Upper lobe of left lung (tissue), 6 donors: ENCODE measurements around the gene R3HDM2. TPM values are rescaled to one million over a fixed set of nuclear protein-coding genes. Genes with fewer than 3 reads are reported as not detected.

Source experiments
- ATAC-seq, 2 donors: fragments of 200-7000 bp; cut with Tn5 transposase; one replicate each; pipeline ENCODE4 v1.9.1; 2022; ENCODE audit warnings: mild to moderate bottlenecking in 2 of 2, moderate library complexity in 2 of 2; ENCODE audit not compliant: low FRiP score in 2 of 2
- DNase-seq, 2 donors: peaks; one replicate each; pipeline ENCODE4 v3.0.0-alpha.2; 2019 to 2020
- H3K27ac ChIP-seq, 4 donors: fragments of 200-600 bp; sonication (generic); one replicate each; pipeline ENCODE4 v1.5.1; 2016 to 2019
- H3K27me3 ChIP-seq, 4 donors: fragments of 200-600 bp; sonication (generic); one replicate each; pipeline ENCODE4 v1.5.1; 2017 to 2019
- H3K36me3 ChIP-seq, 4 donors: fragments of 200-600 bp; sonication (generic); one replicate each; pipeline ENCODE4 v1.5.1; 2016 to 2019
- H3K4me1 ChIP-seq, 4 donors: fragments of 200-600 bp; sonication (generic); one replicate each; pipeline ENCODE4 v1.5.1; 2018 to 2019
- H3K4me3 ChIP-seq, 4 donors: fragments of 200-600 bp; sonication (generic); one replicate each; pipeline ENCODE4 v1.5.1; 2017 to 2019; ENCODE audit warnings: mild to moderate bottlenecking in 2 of 4, moderate library complexity in 1 of 4
- H3K9me3 ChIP-seq, 4 donors: fragments of 200-600 bp; sonication (generic); one replicate each; pipeline ENCODE4 v1.5.1; 2018 to 2019
- CTCF ChIP-seq, 6 experiments: fragments of 450-650 bp in 4 of 6; fragments of 200-600 bp in 2 of 6; sonication (generic) in 2 of 6; IDR thresholded peaks; one replicate each; pipeline ENCODE4 v1.5.1; 2016 to 2019; ENCODE audit warnings: antibody characterized with exemption in 6 of 6
- EP300 ChIP-seq, 4 donors: sonication (generic); formaldehyde crosslinking; IDR thresholded peaks; one replicate each; pipeline ENCODE4 v1.5.1; 2017; ENCODE audit warnings: antibody characterized with exemption in 4 of 4, control low read depth in 2 of 4
- POLR2A ChIP-seq, 4 donors: fragments of 450-650 bp; IDR thresholded peaks; one replicate each; pipeline ENCODE4 v1.5.1; 2016 to 2017; ENCODE audit warnings: antibody characterized with exemption in 4 of 4, mild to moderate bottlenecking in 2 of 4
- POLR2AphosphoS5 ChIP-seq, 2 donors: sonication (generic); formaldehyde crosslinking; IDR thresholded peaks; one replicate each; pipeline ENCODE4 v1.5.1; 2017; ENCODE audit warnings: antibody characterized with exemption in 2 of 2
- WGBS, 2 donors: methylation state at CpG; one replicate each; pipeline ENCODE4 v1.1.5; 2017 to 2018; 5-methylcytosine and 5-hydroxymethylcytosine counted together
- total RNA-seq, 6 donors: library from RNA; depleted of rRNA in 4 of 6; stranded (reverse); fragments of >200 nt in 4 of 6; gene quantifications; one replicate each; pipeline versions ENCODE4 v1.1.0 to v1.2.1, GENCODE V29; 2016 to 2021
- donor health status: DM: no; HTN: no; CAD: no; lungs with moderate emphysema.
- donor health status: DM: no; HTN: yes; CAD: no; lungs with severe emphysema.

Gene R3HDM2
- total RNA-seq, 6 donors from 2014 or later, result 39.2 to 94.3 (median 59.2) TPM

GRCh38 chr12:57456737-57457490, 26.1 kb upstream of the R3HDM2 start:
- ATAC-seq (no peak), DNase-seq (no peak)
- no peak for TF ChIP-seq POLR2A (IDR thresholded peaks at IDR 0.05)
- Histone ChIP-seq H3K4me1 (peaks cover 23 to 42% (median 31%) of the 10 kb centered on the region in 4 donors), H3K27me3 (peaks cover 0 to 9% (median 4%) of the 10 kb centered on the region in 4 donors), H3K27ac (no peak overlapping the region), H3K9me3 (no peaks in the 10 kb centered on the region), H3K36me3 (no peaks in the 10 kb centered on the region), H3K4me3 (no peak overlapping the region)
- 93 to 96% methylated on average over 6 of the region's 6 CpGs for WGBS, 2 donors

GRCh38 chr12:57456145-57456700, 25.4 kb upstream of the R3HDM2 start:
- Histone ChIP-seq H3K27me3 (peaks cover 0 to 8% (median 3%) of the 10 kb centered on the region in 4 donors), H3K4me3 (no peak overlapping the region), H3K27ac (no peak overlapping the region), H3K4me1 (peaks cover 17 to 35% (median 24%) of the 10 kb centered on the region in 4 donors), H3K36me3 (no peaks in the 10 kb centered on the region), H3K9me3 (no peaks in the 10 kb centered on the region)
- ATAC-seq (no peak), DNase-seq (no peak)
- TF ChIP-seq CTCF (IDR thresholded peaks at IDR 0.05) (peak in 4 of 6 experiments; percentile 26 to 45 (median 33)), EP300 (IDR thresholded peaks at IDR 0.05) (no peak)
- WGBS, 2 donors, result 16 to 43% methylated on average over 6 to 14 of the region's 15 CpGs

- H3K9me3 ChIP-seq, result no peaks in the 10 kb centered on the region
- WGBS, 2 donors, result 47 to 65% methylated on average over 3 to 10 of the region's 10 CpGs
- ATAC-seq, result no peak
- DNase-seq, result no peak
- TF ChIP-seq POLR2AphosphoS5 (IDR thresholded peaks at IDR 0.05) (no peak), EP300 (IDR thresholded peaks at IDR 0.05) (no peak), CTCF (IDR thresholded peaks at IDR 0.05) (no peak), POLR2A (IDR thresholded peaks at IDR 0.05) (no peak)
- H3K36me3 ChIP-seq, result no peaks in the 10 kb centered on the region
- peaks cover 11 to 28% (median 17%) of the 10 kb centered on the region in 4 donors for H3K4me1 ChIP-seq
- H3K27ac ChIP-seq, result no peak overlapping the region
- peaks cover 0 to 2% (median 0%) of the 10 kb centered on the region in 4 donors for H3K27me3 ChIP-seq
- no peak overlapping the region for H3K4me3 ChIP-seq
Observed at GRCh38 chr12:57455374-57456144, 24.7 kb upstream of the R3HDM2 start.

GRCh38 chr12:57454566-57455373, 23.9 kb upstream of the R3HDM2 start, which contains the start of gene INHBE:
INHBE (plus strand) TSS chr12:57455307; CDS start chr12:57455537, 230 bp downstream.
- no peak for TF ChIP-seq EP300 (IDR thresholded peaks at IDR 0.05)
- TF ChIP-seq CTCF (IDR thresholded peaks at IDR 0.05), result no peak
- TF ChIP-seq POLR2A (IDR thresholded peaks at IDR 0.05), result no peak
- TF ChIP-seq POLR2AphosphoS5 (IDR thresholded peaks at IDR 0.05), result no peak
- peaks cover 3 to 20% (median 9%) of the 10 kb centered on the region in 4 donors for H3K4me1 ChIP-seq
- no peak within 1 kb of the TSS for H3K4me3 ChIP-seq
- DNase-seq, result no peak
- H3K36me3 ChIP-seq, result no peaks in the 10 kb centered on the region
- no peaks in the 10 kb centered on the region for H3K27me3 ChIP-seq
- H3K27ac ChIP-seq, result no peak within 1 kb of the TSS
- WGBS, 2 donors, result 58 to 76% methylated on average over 7 to 10 of the region's 10 CpGs
- no peaks in the 10 kb centered on the region for H3K9me3 ChIP-seq
- no peak for ATAC-seq
